HEK293T (cell line): ENCODE data around the gene C12orf60.

ENCODE experiments used
- CTCF ChIA-PET: fragments of 350-600 bp; formaldehyde crosslinking; extraction: SDS; loops from one replicate; lab custom pipeline; 2021; ENCODE audit warnings: antibody characterized with exemption, inconsistent platforms; lab: Yijun Ruan, JAX
- POLR2A ChIA-PET: fragments of 350-600 bp; formaldehyde crosslinking; extraction: SDS; loops from one replicate; lab custom pipeline; 2020; ENCODE audit warnings: antibody characterized with exemption, inconsistent platforms; lab: Yijun Ruan, JAX
- DNase-seq: peaks from one replicate; pipeline ENCODE4 v3.0.0; 2012; ENCODE audit warnings: mixed read lengths; ENCODE audit errors: extremely low spot score
- ARNT ChIP-seq: fragments of 450-650 bp; IDR thresholded peaks from 2 replicates; pipeline ENCODE4 v1.6.1; 2017; ENCODE audit warnings: mild to moderate bottlenecking
- BHLHE40 ChIP-seq: fragments of 450-650 bp; IDR thresholded peaks from 2 replicates; pipeline ENCODE4 v1.6.1; 2016; ENCODE audit warnings: mild to moderate bottlenecking, moderate library complexity, borderline replicate concordance
- CTBP1 ChIP-seq: fragments of 450-650 bp; IDR thresholded peaks from 2 replicates; pipeline ENCODE4 v1.6.1; 2016; ENCODE audit warnings: borderline replicate concordance
- ELF4 ChIP-seq: fragments of 450-650 bp; IDR thresholded peaks from 2 replicates; pipeline ENCODE4 v1.6.1; 2017; ENCODE audit warnings: antibody characterized with exemption
- FOXA1 ChIP-seq: fragments of 450-650 bp; IDR thresholded peaks from 2 replicates; pipeline ENCODE4 v1.6.1; 2016; ENCODE audit warnings: mild to moderate bottlenecking
- FOXK2 ChIP-seq: fragments of 450-650 bp; IDR thresholded peaks from 2 replicates; pipeline ENCODE4 v1.6.1; 2016; ENCODE audit warnings: mild to moderate bottlenecking
- FOXM1 ChIP-seq: fragments of 450-650 bp; IDR thresholded peaks from 2 replicates; pipeline ENCODE4 v1.6.1; 2017; ENCODE audit warnings: mild to moderate bottlenecking, borderline replicate concordance
- HDGF ChIP-seq: fragments of 450-650 bp; IDR thresholded peaks from 2 replicates; pipeline ENCODE4 v1.6.1; 2017; ENCODE audit warnings: antibody characterized with exemption, borderline replicate concordance
- L3MBTL2 ChIP-seq: fragments of 450-650 bp; conservative IDR thresholded peaks from 2 replicates; pipeline ENCODE4 v1.6.1; 2016; ENCODE audit warnings: mild to moderate bottlenecking
- LEF1 ChIP-seq: fragments of 450-650 bp; IDR thresholded peaks from 2 replicates; pipeline ENCODE4 v1.6.1; 2017; ENCODE audit warnings: mild to moderate bottlenecking, borderline replicate concordance
- NFRKB ChIP-seq: fragments of 450-650 bp; IDR thresholded peaks from 2 replicates; pipeline ENCODE4 v1.6.1; 2016; ENCODE audit warnings: mild to moderate bottlenecking, moderate library complexity
- SP1 ChIP-seq: fragments of 450-650 bp; IDR thresholded peaks from 2 replicates; pipeline ENCODE4 v1.6.1; 2017
- SUZ12 ChIP-seq: fragments of 450-650 bp; IDR thresholded peaks from 2 replicates; pipeline ENCODE4 v1.6.1; 2016; ENCODE audit warnings: mild to moderate bottlenecking
- TARDBP ChIP-seq: fragments of 450-650 bp; IDR thresholded peaks from 2 replicates; pipeline ENCODE4 v1.6.1; 2016
- ZNF384 ChIP-seq: fragments of 450-650 bp; IDR thresholded peaks from 2 replicates; pipeline ENCODE4 v1.6.1; 2016
- TF ChIP-seq, protein P1 (sequence below): fragments of 450-650 bp; IDR thresholded peaks from 2 replicates; pipeline ENCODE4 v1.6.1; 2016

Gene C12orf60

DNA sequence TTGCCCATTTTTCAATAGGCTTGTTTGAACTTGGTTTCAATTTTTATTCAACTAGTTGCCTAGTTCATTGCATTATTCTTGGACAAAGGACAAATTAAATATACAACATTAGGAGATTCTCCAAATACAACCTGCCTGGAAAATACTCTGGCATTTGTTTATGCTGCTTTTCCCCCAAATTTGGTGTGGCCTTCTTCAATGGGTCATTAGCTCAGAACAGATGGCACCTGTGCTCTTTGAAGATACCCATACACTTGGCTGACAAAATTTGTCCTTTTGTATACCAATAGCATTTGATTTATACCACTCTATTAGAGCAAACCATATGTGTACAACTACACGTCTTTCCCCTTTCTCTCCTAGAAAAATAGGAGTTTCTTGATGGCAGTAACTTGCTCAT lies 35.9 kb upstream of the C12orf60 start:
- no peak for DNase-seq
- POLR2A ChIA-PET = no interaction called here
- CTCF ChIA-PET = no interaction called here
- TF ChIP-seq TARDBP = no peak
- no peak for TF ChIP-seq L3MBTL2
- no peak for TF ChIP-seq ZNF384
- TF ChIP-seq, protein P1, sequence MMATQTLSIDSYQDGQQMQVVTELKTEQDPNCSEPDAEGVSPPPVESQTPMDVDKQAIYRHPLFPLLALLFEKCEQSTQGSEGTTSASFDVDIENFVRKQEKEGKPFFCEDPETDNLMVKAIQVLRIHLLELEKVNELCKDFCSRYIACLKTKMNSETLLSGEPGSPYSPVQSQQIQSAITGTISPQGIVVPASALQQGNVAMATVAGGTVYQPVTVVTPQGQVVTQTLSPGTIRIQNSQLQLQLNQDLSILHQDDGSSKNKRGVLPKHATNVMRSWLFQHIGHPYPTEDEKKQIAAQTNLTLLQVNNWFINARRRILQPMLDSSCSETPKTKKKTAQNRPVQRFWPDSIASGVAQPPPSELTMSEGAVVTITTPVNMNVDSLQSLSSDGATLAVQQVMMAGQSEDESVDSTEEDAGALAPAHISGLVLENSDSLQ = no peak
- no peak for TF ChIP-seq HDGF
- TF ChIP-seq NFRKB = no peak
- TF ChIP-seq FOXM1 = no peak
- TF ChIP-seq FOXK2 = no peak
- no peak for TF ChIP-seq FOXA1
- no peak for TF ChIP-seq BHLHE40
- TF ChIP-seq ELF4 = no peak

DNA sequence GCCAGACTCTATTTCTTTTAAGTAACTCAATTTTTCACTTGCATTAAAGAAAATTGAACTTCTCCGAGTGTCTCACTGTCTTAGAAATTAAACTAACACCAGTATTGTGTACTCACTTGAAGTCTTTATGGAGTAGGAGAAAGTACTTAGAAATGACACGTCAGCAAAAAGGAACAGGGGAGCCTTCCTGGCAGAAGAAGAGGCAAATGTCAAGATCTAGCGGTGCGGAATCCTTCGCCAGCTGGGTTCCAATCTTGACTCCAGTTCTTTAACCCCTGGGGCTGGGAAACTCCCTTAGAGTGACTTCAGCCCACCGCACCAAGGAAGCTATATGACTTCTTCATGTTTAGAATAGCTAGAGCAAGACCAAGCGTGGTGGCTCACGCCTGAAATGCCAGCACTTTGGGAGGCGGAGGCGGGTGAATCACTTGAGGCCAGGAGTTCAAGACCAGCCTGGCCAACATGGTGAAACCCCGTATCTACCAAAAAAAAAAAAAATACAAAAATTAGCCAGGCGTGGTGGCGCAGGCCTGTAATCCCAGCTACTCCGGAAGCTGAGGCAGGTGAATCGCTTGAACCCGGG lies 34.6 kb upstream of the C12orf60 start:
- POLR2A ChIA-PET = interaction anchor here (0.8 to 3.9 kb wide), 9 partner anchors 10 to 217 kb away, joined by 3 to 69 read pairs (median 4); partner anchors contain the start of genes C12orf60 and WBP11
- TF ChIP-seq ARNT (no peak), CTBP1 (no peak), FOXA1 (no peak), NFRKB (no peak), ELF4 (no peak), FOXM1 (no peak), FOXK2 (no peak), SUZ12 (no peak), HDGF (no peak), ZNF384 (no peak), LEF1 (no peak), L3MBTL2 (no peak), TARDBP (no peak), BHLHE40 (no peak), SP1 (no peak)
- TF ChIP-seq, protein P1 = no peak
- DNase-seq = no peak
- CTCF ChIA-PET = interaction anchor here (0.6 to 2.6 kb wide), 4 partner anchors 13 to 36 kb away, joined by 3 to 9 read pairs (median 4); no protein-coding TSS in a partner anchor

DNA sequence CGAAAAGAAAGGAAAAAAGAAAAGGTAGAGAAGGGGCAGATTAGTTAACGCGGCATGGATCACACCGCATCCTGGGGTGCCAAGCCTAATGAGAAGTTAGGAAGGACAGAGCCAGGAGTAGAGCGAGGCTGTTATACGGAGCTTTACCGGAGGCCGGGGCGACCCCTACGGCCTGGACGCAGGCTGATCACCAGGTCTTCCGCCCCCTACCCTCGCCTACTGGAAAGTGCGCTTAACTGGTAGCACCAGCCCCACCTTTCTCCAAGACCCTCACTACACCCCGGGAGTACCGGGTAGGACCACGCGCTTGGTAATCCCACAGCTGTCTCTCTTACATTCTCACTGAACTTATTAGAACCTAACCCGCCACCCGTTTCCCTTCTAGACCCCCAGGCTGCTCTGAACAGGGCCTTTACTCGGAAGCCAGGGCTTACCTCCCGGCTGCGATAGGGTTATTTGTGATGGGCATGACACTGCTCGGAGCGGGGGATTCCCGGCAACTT lies 34.0 kb upstream of the C12orf60 start:
- no peak for TF ChIP-seq BHLHE40
- TF ChIP-seq, protein P1 = no peak
- no peak for TF ChIP-seq FOXK2
- TF ChIP-seq ZNF384 = no peak
- TF ChIP-seq HDGF = no peak
- no peak for TF ChIP-seq CTBP1
- no peak for TF ChIP-seq SUZ12
- no peak for TF ChIP-seq L3MBTL2
- no peak for TF ChIP-seq LEF1
- peak; percentile 30 for DNase-seq
- POLR2A ChIA-PET = interaction anchor here (0.8 to 3.9 kb wide), 12 partner anchors 10 to 216 kb away, joined by 3 to 69 read pairs (median 10); partner anchors contain the start of genes C12orf60 and WBP11
- CTCF ChIA-PET = interaction anchor here (1.2 to 2.6 kb wide), 3 partner anchors 13 to 35 kb away, joined by 3 to 9 read pairs (median 5); no protein-coding TSS in a partner anchor

DNA sequence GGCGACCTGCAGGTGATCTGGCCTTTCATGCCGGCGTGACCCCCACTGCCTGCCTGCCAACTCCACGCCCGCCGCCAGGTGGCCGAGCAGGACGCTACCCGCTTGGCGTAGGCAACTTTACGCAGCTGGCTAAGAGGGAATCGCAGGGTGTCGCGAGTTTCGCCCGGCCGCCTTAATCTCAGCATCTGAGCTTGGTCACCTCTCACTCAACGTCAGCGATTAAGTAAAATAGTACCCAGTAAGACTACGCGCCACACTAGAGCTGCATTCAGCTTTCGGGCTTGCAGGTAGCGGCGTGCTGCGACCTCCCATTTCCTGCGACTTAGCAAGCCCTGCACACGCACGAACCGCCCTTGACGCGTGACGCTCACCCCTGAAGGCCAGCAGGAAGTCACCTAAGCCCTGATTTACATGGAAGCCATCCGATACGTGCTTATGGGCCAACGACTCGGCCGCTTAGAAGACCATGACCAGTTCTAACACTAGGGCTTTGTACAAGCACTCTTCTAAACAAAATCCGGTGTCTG lies 33.4 kb upstream of the C12orf60 start:
- peak; percentile 72 for DNase-seq
- POLR2A ChIA-PET = interaction anchor here (1.1 to 3.9 kb wide), 14 partner anchors 11 to 1141 kb away, joined by 3 to 69 read pairs (median 8); partner anchors contain the start of genes C12orf60, DERA and WBP11
- CTCF ChIA-PET = interaction anchor here (0.6 to 2.6 kb wide), 4 partner anchors 14 to 287 kb away, joined by 3 to 9 read pairs (median 4); no protein-coding TSS in a partner anchor
- 0 out of 2 replicates have a peak, but pooled peaks have one; percentile 6 for TF ChIP-seq ARNT
- TF ChIP-seq, protein P1 = peak; percentile 32
- TF ChIP-seq ZNF384 = no peak
- no peak for TF ChIP-seq SUZ12
- 0 out of 2 replicates have a peak, but pooled peaks have one; percentile 6 for TF ChIP-seq L3MBTL2
